Spleen (tissue), 11 donors: Measurements from ENCODE around the gene CUTA. TPM values are rescaled to one million over a fixed set of nuclear protein-coding genes. Genes with fewer than 3 reads are reported as not detected.

Source experiments
- microRNA-seq, 3 donors: library from miRNA; unstranded; fragments of <30 nt; microRNA quantifications; one replicate each; pipeline versions ENCODE4 to v1.1.0, GENCODE V29; 2019 to 2020
- polyA plus RNA-seq, 3 donors: library from polyadenylated mRNA; stranded (reverse); fragments of 200-250 nt; gene quantifications; one replicate each; pipeline ENCODE4 v1.2.1, GENCODE V29; 2013
- small RNA-seq, 4 donors: library from RNA; depleted of rRNA; stranded (forward); fragments of <200 nt; gene quantifications; one replicate each; pipeline ENCODE3, GENCODE V24; 2016
- total RNA-seq, 7 donors: library from RNA; depleted of rRNA in 3 of 7; stranded (reverse); fragments of >200 nt in 3 of 7; fragmentation: NEBNext Ultra II Directional in 4 of 7; extraction: Animal tissue kit (Norgen Biotek cat#: 25700) in 4 of 7; gene quantifications; one replicate each; pipeline versions ENCODE4 v1.1.0 to v1.2.1, GENCODE V29; 2016 to 2021
- donor health status: healthy with polysubstance abuse.
- donor health status: DM: no; HTN: no; CAD: no; lungs with moderate emphysema.
- donor health status: DM: no; HTN: no; CAD: no.
- donor health status: Bipolar disorder and iron deficiency.
- donor health status: healthy.
- donor health status: DM: no; HTN: no; CAD: no.
- donor health status: DM: yes; HTN: yes; CAD: no.

The CUTA gene
- total and polyA plus RNA-seq, 10 donors = 113 to 225 (median 137) TPM

Small RNAs within 50 kb of the gene (microRNA-seq; reads per million reads assigned to microRNA genes)
- 0 reads per million in 3 donors for gene MIR5004

Small RNAs within 50 kb of the gene (small RNA-seq; reads per million reads assigned to genes)
- gene RPL35AP4 = 0 reads per million in 4 donors
- 0 reads per million in 4 donors for gene ZBTB9

Other genes with a start within 250 kb of the CUTA start
- gene COL11A2, start 225.6 kb downstream of the CUTA start, total RNA-seq = 1 to 10 TPM in 6 of 7 donors, under 1 TPM in 1; 0.79 to 2.4 (median 1.3) TPM
- 1 to 10 TPM in 2 of 3 donors, under 1 TPM in 1; 0.68 to 2.2 (median 1.8) TPM for gene COL11A2, start 225.6 kb downstream of the CUTA start, polyA plus RNA-seq
- gene RXRB, start 217.4 kb downstream of the CUTA start, total RNA-seq = 10 to 100 TPM; 30.9 to 66.8 (median 54.2) TPM
- gene RXRB, start 217.4 kb downstream of the CUTA start, polyA plus RNA-seq = 10 to 100 TPM; 29.1 to 72.4 (median 53.0) TPM
- 10 to 100 TPM; 42.8 to 58.7 (median 48.8) TPM for gene SLC39A7, start 217.2 kb downstream of the CUTA start, total RNA-seq
- 10 to 100 TPM; 28.8 to 42.3 (median 33.8) TPM for gene SLC39A7, start 217.2 kb downstream of the CUTA start, polyA plus RNA-seq
- gene HSD17B8, start 213.5 kb downstream of the CUTA start, total RNA-seq = 10 to 100 TPM in 5 of 7 donors, 1 to 10 TPM in 2; 8.7 to 20.1 (median 14.9) TPM
- 10 to 100 TPM; 15.8 to 24.1 (median 16.5) TPM for gene HSD17B8, start 213.5 kb downstream of the CUTA start, polyA plus RNA-seq
- gene RING1, start 209.6 kb downstream of the CUTA start, total RNA-seq = 10 to 100 TPM; 13.4 to 37.8 (median 29.6) TPM
- 10 to 100 TPM; 29.2 to 42.3 (median 32.5) TPM for gene RING1, start 209.6 kb downstream of the CUTA start, polyA plus RNA-seq
- gene VPS52, start 146.2 kb downstream of the CUTA start, total RNA-seq = 10 to 100 TPM; 51.0 to 87.7 (median 59.1) TPM
- 10 to 100 TPM; 31.7 to 51.0 (median 48.5) TPM for gene VPS52, start 146.2 kb downstream of the CUTA start, polyA plus RNA-seq
- 1,000 to 10,000 TPM; 1,471 to 2,906 (median 2,449) TPM for gene RPS18, start 146.0 kb downstream of the CUTA start, total RNA-seq
- gene RPS18, start 146.0 kb downstream of the CUTA start, polyA plus RNA-seq = over 10,000 TPM in 2 of 3 donors, 1,000 to 10,000 TPM in 1; 8,573 to 17,605 (median 14,270) TPM
- gene B3GALT4, start 141.0 kb downstream of the CUTA start, total RNA-seq = 10 to 100 TPM; 17.6 to 31.6 (median 27.1) TPM
- gene B3GALT4, start 141.0 kb downstream of the CUTA start, polyA plus RNA-seq = 10 to 100 TPM; 11.5 to 17.7 (median 13.5) TPM
- gene WDR46, start 128.9 kb downstream of the CUTA start, total RNA-seq = 10 to 100 TPM; 30.5 to 53.1 (median 43.6) TPM
- 100 to 1,000 TPM in 1 of 3 donors, 10 to 100 TPM in 2; 52.6 to 101 (median 96.1) TPM for gene WDR46, start 128.9 kb downstream of the CUTA start, polyA plus RNA-seq
- gene PFDN6, start 128.5 kb downstream of the CUTA start, total RNA-seq = 10 to 100 TPM; 11.3 to 35.7 (median 26.5) TPM
- gene PFDN6, start 128.5 kb downstream of the CUTA start, polyA plus RNA-seq = 100 to 1,000 TPM; 150 to 169 (median 158) TPM
- 100 to 1,000 TPM; 123 to 212 (median 146) TPM for gene RGL2, start 119.2 kb downstream of the CUTA start, total RNA-seq
- 100 to 1,000 TPM in 2 of 3 donors, 10 to 100 TPM in 1; 73.3 to 180 (median 133) TPM for gene RGL2, start 119.2 kb downstream of the CUTA start, polyA plus RNA-seq
- gene TAPBP, start 104.0 kb downstream of the CUTA start, total RNA-seq = 100 to 1,000 TPM; 238 to 292 (median 285) TPM
- gene TAPBP, start 104.0 kb downstream of the CUTA start, polyA plus RNA-seq = 100 to 1,000 TPM in 1 of 3 donors, 10 to 100 TPM in 2; 42.6 to 101 (median 81.6) TPM
- 10 to 100 TPM; 16.1 to 27.2 (median 20.1) TPM for gene ZBTB22, start 100.4 kb downstream of the CUTA start, total RNA-seq
- 10 to 100 TPM; 10.8 to 19.8 (median 15.4) TPM for gene ZBTB22, start 100.4 kb downstream of the CUTA start, polyA plus RNA-seq
- 10 to 100 TPM; 47.6 to 76.3 (median 67.9) TPM for gene DAXX, start 95.1 kb downstream of the CUTA start, total RNA-seq
- gene DAXX, start 95.1 kb downstream of the CUTA start, polyA plus RNA-seq = 10 to 100 TPM; 47.8 to 59.3 (median 54.0) TPM
- gene KIFC1, start 26.3 kb downstream of the CUTA start, total RNA-seq = 1 to 10 TPM; 1.2 to 9.2 (median 6.6) TPM
- gene KIFC1, start 26.3 kb downstream of the CUTA start, polyA plus RNA-seq = 10 to 100 TPM in 1 of 3 donors, 1 to 10 TPM in 2; 1.3 to 11.3 (median 3.7) TPM
- gene PHF1, start 7.1 kb downstream of the CUTA start, total RNA-seq = 100 to 1,000 TPM in 3 of 7 donors, 10 to 100 TPM in 4; 83.0 to 133 (median 93.6) TPM
- 100 to 1,000 TPM in 2 of 3 donors, 10 to 100 TPM in 1; 89.3 to 181 (median 171) TPM for gene PHF1, start 7.1 kb downstream of the CUTA start, polyA plus RNA-seq
- gene SYNGAP1, start 2.0 kb upstream of the CUTA start, total RNA-seq = 10 to 100 TPM; 20.1 to 30.8 (median 25.9) TPM
- 10 to 100 TPM in 1 of 3 donors, 1 to 10 TPM in 2; 3.6 to 14.7 (median 4.6) TPM for gene SYNGAP1, start 2.0 kb upstream of the CUTA start, polyA plus RNA-seq
- gene ZBTB9, start 36.5 kb upstream of the CUTA start, total RNA-seq = 1 to 10 TPM; 4.4 to 8.4 (median 6.1) TPM
- 1 to 10 TPM; 3.6 to 5.3 (median 4.3) TPM for gene ZBTB9, start 36.5 kb upstream of the CUTA start, polyA plus RNA-seq
- gene BAK1, start 162.2 kb upstream of the CUTA start, total RNA-seq = 10 to 100 TPM; 22.6 to 34.4 (median 28.3) TPM
- gene BAK1, start 162.2 kb upstream of the CUTA start, polyA plus RNA-seq = 10 to 100 TPM; 14.9 to 32.2 (median 20.6) TPM
- gene ITPR3, start 203.2 kb upstream of the CUTA start, total RNA-seq = 10 to 100 TPM; 42.1 to 95.6 (median 68.1) TPM
- gene ITPR3, start 203.2 kb upstream of the CUTA start, polyA plus RNA-seq = 10 to 100 TPM in 2 of 3 donors, 1 to 10 TPM in 1; 9.9 to 37.9 (median 20.0) TPM